Thymus (tissue), 11 donors: Measurements from ENCODE around the gene MYMK. TPM values are rescaled to one million over a fixed set of nuclear protein-coding genes. Genes with fewer than 3 reads are reported as not detected.

Experiments
- DNase-seq, 9 donors: peaks; one replicate each; pipeline ENCODE4 v3.0.0-alpha.2; 2013; ENCODE audit warnings: low spot score in 9 of 9, low read depth in 6 of 9, missing footprints in 1 of 9
- H3K27ac ChIP-seq, 2 donors: one replicate each; pipeline ENCODE4 v1.5.1; 2013; ENCODE audit warnings: control low read depth in 1 of 2, low read depth in 1 of 2, low read length in 1 of 2, mild to moderate bottlenecking in 1 of 2, moderate library complexity in 1 of 2
- H3K27me3 ChIP-seq, 2 donors: one replicate each; pipeline ENCODE4 v1.5.1; 2013; ENCODE audit warnings: low read length in 1 of 2; ENCODE audit not compliant: control insufficient read depth in 2 of 2, insufficient read depth in 1 of 2
- H3K36me3 ChIP-seq, 2 donors: one replicate each; pipeline ENCODE4 v1.5.1; 2013; ENCODE audit warnings: low read length in 1 of 2, mild to moderate bottlenecking in 1 of 2, moderate library complexity in 1 of 2; ENCODE audit not compliant: control insufficient read depth in 2 of 2, insufficient read depth in 2 of 2
- H3K4me1 ChIP-seq, 2 donors: one replicate each; pipeline ENCODE4 v1.5.1; 2013; ENCODE audit warnings: low read length in 2 of 2; ENCODE audit not compliant: control insufficient read depth in 2 of 2, insufficient read depth in 2 of 2
- H3K4me3 ChIP-seq, 2 donors: one replicate each; pipeline ENCODE4 v1.5.1; 2013; ENCODE audit warnings: low read length in 2 of 2, control low read depth in 1 of 2, mild to moderate bottlenecking in 1 of 2
- H3K9me3 ChIP-seq, 2 donors: one replicate each; pipeline ENCODE4 v1.5.1; 2013; ENCODE audit warnings: low read length in 1 of 2, mild to moderate bottlenecking in 1 of 2; ENCODE audit not compliant: control insufficient read depth in 2 of 2, insufficient read depth in 1 of 2
- WGBS: extraction: QIAGEN DNeasy Blood & Tissue Kit; methylation state at CpG from one replicate; pipeline ENCODE4 v1.1.7; 2013; 5-methylcytosine and 5-hydroxymethylcytosine counted together
- polyA plus RNA-seq: library from polyadenylated mRNA; stranded (reverse); fragments of 200-250 nt; gene quantifications from one replicate; pipeline ENCODE4 v1.2.3, GENCODE V29; 2013
- total RNA-seq: library from RNA; stranded (reverse); fragments of 120-200 nt; gene quantifications from one replicate; pipeline ENCODE4 v1.2.4, GENCODE V29; 2013
- donor health status: healthy.

Gene MYMK
- total and polyA plus RNA-seq, 2 donors = 0.39 to 0.47 TPM

DNA sequence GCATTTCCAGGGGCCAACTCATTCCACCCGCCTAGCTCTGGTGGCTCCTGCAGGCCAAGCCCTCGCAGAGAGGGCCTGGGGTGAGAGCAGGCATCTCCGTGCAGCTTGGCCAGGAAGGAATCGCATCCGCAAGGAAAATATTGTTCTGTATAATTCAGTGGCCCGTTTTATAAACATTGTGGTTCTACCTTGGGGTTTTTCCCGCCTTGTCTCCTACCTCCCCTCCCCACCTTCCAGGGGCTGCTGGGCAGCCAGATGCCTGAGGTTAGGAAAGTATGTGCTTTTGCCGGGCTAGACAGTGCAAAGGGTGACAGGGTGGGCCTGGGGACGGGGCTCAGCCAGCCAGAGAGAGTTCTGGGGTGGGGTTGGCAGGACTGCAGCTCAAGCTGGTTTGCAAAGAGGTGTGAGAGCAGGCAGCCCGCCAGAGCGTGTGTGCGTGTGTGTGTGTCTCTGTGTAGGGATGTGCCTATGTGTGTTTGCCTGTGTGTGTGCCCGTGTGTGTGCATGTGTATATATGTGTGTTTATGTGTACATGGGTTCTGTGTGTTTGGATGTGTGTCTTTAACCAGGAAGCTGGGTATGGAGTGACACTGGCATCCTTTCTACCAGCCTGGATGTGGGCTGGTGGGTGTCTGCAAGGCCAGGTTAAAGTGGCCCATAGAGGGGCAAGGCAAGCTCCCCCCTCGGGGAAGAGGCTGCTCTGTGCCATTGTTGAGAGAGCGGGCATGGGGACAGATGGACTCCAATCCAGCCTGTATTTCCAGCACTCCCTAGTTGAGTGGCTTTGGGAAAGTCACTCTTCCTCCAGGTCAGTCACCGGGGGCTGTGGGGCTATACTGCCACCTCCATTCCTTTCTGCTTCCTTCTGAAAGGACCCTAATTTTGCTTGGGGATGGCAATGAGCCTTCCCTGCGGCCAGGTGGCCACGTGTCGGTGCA, 35.2 kb downstream of the MYMK start:
- Histone ChIP-seq H3K9me3 (no peaks in the 10 kb centered on the region), H3K27me3 (peaks cover 0 to 5% of the 10 kb centered on the region in 2 donors), H3K4me1 (peaks cover 0 to 6% of the 10 kb centered on the region in 2 donors), H3K4me3 (no peak overlapping the region), H3K27ac (no peak overlapping the region), H3K36me3 (no peaks in the 10 kb centered on the region)
- WGBS = 94% methylated on average over 19 of the region's 19 CpGs
- no peak for DNase-seq

DNA sequence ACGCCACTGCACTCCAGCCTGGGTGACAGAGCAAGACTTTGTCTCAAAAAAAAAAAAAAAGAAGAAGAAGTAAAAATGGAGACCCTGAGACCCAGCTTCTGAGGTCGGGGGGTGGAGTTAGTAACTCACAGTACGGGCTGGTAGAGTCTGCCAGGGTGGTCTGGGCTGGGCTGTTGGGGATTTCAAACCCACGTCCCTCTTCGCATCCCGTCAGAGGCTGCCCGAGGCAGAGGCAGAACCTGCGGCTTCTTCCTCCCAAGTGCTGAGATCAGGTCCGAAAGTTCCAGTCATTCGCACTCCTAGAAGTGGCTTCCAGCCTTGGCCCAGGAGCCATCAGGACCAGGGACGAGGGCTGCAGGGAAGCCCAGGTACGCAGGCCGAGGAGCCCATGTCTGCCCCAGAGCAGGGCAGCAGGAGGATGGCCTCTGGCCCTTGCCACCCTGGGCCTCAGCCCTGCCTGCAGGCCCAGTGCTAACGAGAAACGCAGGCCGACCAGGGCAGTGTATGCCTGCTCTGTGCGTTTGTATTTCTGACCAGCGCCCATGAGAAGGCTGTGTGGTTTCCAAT, 36.0 kb downstream of the MYMK start:
- peaks cover 0 to 6% of the 10 kb centered on the region in 2 donors for H3K27me3 ChIP-seq
- 96% methylated on average over 18 of the region's 18 CpGs for WGBS
- DNase-seq = no peak
- no peak overlapping the region for H3K4me3 ChIP-seq
- H3K4me1 ChIP-seq = peaks cover 0 to 6% of the 10 kb centered on the region in 2 donors
- no peaks in the 10 kb centered on the region for H3K9me3 ChIP-seq
- no peaks in the 10 kb centered on the region for H3K36me3 ChIP-seq
- H3K27ac ChIP-seq = no peak overlapping the region

DNA sequence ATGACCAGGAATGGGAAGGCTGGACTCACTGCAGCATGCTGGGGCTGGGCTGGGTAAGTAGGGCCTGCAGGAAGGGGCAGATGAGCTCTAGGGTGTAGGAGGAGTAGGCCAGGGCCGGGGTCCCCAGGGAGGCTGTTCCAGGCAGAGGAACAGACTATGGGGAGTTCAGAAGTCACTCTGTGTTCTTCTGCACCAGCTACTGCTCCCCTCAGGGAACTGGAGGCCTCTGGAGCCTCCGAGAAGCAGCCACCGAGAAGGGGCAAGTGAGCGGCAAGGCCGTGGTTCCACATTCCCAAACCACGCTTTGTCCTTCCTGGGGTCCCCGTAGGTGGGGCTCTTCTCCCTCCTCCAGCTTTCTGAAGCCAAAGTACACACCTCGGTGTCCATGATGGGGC, 37.4 kb downstream of the MYMK start:
- no peak overlapping the region for H3K27ac ChIP-seq
- H3K27me3 ChIP-seq = peaks cover 0 to 10% of the 10 kb centered on the region in 2 donors
- peaks cover 0 to 4% of the 10 kb centered on the region in 2 donors for H3K4me1 ChIP-seq
- no peaks in the 10 kb centered on the region for H3K9me3 ChIP-seq
- DNase-seq = no peak
- H3K36me3 ChIP-seq = no peaks in the 10 kb centered on the region
- WGBS = 93% methylated on average over 8 of the region's 8 CpGs
- no peak overlapping the region for H3K4me3 ChIP-seq

DNA sequence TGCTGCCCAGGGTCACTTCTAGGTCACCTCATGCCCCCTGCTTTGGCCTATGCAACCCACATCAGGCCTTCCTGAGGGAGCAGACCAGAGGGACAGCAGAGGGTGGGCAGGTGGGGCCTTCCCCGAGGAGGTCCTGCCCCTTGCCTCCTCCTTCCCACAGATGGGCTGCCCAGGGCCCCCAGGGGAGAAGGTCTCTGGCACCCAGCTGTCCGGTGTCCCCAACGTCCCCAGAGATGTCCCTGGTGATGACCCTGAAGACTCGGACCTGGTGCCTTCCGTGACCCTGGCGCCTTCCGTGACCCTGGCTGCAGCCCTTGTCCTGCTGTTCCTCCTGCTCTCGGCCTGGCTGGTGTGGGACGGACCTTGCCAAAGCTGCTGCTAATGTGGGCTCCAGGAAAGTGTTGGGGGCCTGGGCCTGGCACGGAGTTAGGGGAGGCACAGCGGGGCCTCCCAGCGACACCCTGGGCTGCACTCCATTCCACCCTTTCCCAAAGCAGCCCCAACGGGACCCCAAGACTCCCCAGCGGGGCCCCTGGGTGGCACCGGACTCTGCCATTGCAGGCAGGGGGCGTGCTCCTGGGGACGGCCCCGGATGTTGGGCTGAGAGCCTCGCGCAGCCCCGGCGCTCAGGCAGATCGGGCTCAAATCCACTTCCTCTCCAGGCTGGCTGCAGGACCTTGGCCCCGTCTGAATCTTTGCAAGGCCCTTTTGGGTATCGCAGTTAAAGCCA, 39.1 kb downstream of the MYMK start:
- peak in 1 of 9 donors; percentile 14 for DNase-seq
- H3K4me3 ChIP-seq = no peak overlapping the region
- H3K4me1 ChIP-seq = peaks cover 0 to 4% of the 10 kb centered on the region in 2 donors
- peaks cover 0 to 11% of the 10 kb centered on the region in 2 donors for H3K27me3 ChIP-seq
- H3K9me3 ChIP-seq = no peaks in the 10 kb centered on the region
- WGBS = 58% methylated on average over 25 of the region's 25 CpGs
- no peaks in the 10 kb centered on the region for H3K36me3 ChIP-seq
- H3K27ac ChIP-seq = no peak overlapping the region

DNA sequence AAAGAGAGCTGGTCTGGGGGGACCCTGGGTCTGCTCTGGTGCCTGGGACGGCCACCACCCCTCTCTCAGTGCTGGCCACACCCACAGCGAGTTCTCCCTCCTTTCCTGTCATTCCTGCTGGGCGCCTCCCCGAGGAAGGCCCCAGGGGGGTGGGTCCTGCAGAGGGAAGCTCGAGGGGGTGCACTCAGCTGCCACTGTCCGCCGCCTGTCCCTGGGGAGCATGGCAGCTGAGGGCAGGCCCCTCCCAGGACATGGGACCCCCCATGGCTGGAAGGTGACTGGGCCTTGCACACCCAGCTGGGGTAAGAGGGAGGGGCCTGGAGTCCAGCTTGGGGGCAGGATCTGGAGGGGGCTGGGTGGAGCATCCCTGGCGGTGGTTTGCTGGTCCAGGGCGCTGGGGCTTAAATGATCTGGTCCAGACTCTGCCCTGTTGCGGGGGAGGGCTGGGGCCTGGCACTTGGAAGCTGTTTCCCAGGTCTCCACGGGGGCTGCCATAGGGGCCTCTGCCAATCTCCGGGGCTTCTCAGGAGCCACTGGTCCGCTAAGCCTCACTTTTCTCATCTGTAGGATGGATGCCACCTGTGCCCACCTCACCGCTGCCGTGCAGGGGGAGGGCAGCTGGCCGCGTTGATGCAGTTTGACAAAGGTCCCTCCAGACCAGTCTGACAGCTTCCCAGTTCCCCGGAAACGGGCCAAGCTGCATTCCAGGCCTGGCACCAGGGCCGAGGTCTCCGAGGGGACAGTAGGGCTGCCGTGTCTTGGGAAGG, 39.9 kb downstream of the MYMK start:
- H3K36me3 ChIP-seq = no peaks in the 10 kb centered on the region
- 88% methylated on average over 22 of the region's 22 CpGs for WGBS
- H3K27ac ChIP-seq = no peak overlapping the region
- peaks cover 3 to 12% of the 10 kb centered on the region in 2 donors for H3K27me3 ChIP-seq
- H3K4me1 ChIP-seq = peaks cover 2 to 7% of the 10 kb centered on the region in 2 donors
- no peak for DNase-seq
- H3K9me3 ChIP-seq = no peaks in the 10 kb centered on the region
- no peak overlapping the region for H3K4me3 ChIP-seq

DNA sequence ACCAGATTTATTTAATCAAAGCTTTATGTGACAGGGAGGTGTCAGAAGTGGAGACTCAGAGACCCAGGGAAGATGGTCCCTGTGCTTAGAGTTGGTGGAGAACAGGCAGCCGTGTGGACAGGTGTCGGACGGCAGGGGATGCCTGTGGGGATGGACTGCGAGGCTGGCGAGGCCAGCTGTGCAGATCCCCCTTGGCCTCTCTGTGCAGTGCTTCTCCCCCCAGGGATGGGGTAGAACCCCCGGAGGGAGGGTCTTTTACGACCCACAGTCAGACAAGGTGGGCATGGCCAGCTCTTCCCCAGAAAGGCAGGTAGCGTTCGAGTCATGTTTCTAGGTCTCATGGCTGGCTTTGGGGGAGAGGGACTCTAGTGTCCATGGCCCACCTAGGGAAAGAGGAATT, 41.1 kb downstream of the MYMK start:
- peaks cover 3 to 14% of the 10 kb centered on the region in 2 donors for H3K27me3 ChIP-seq
- WGBS = 93% methylated on average over 9 of the region's 9 CpGs
- DNase-seq = no peak

DNA sequence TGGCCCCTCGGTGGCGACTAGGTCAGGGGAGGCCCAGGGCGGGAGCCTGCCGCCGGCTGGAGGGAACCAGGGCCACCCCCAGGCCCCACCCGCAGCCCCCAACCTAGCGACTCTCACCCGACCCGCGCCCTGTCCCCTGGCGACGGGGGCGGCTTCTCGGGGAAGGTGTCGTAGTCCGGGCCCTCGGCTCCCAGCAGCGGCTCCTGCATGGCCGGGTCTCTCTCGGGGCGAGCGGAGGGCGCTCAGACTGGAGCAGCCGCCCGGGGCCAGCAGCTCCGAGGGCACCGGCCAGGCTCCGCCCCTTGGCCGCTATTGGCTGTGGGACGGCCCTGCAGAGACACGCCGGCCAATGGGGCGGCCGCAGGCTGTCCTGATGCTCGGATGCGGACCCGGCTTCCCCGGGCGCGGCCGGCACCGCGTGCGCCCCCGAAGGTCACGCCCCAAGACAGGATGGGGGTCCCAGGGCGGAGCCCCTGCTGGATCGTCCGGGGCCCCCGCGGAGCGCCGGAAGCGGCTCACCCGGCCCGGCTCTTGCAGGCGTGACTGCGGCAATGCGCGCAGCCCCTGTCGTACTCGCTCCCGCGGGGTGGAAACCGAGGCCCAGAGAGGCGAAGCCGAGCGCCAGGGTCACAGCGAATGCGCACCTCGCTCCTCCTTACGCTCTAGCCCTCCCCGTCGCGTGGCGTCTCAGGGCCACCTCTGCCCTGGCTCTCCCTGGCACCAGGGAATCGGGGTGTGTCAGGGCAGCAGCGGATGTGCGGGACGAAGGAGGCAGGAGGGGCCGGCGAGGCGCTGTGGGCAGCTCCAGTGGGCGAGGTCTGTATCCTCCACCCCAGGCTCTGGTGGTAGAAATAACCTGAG, 45.7 kb downstream of the MYMK start, which contains the start of gene SLC2A6:
SLC2A6 (minus strand) TSS at position 249 of the 861 bp plus-strand sequence; CDS start at position 209, 40 bp downstream.
- H3K9me3 ChIP-seq = peaks cover 0 to 3% of the 10 kb centered on the region in 2 donors
- peaks cover 3 to 10% of the 10 kb centered on the region in 2 donors for H3K27me3 ChIP-seq
- peak within 1 kb of the TSS; percentile 40 to 44 for H3K4me3 ChIP-seq
- DNase-seq = peak; percentile 55 to 91 (median 77)
- 1% methylated on average over 84 of the region's 84 CpGs for WGBS
- peaks cover 0 to 3% of the 10 kb centered on the region in 2 donors for H3K36me3 ChIP-seq
- peaks cover 7 to 32% of the 10 kb centered on the region in 2 donors for H3K4me1 ChIP-seq
- H3K27ac ChIP-seq = peak within 1 kb of the TSS in 1 of 2 donors; percentile 42

More for the DNA sequence above, 41.1 kb downstream of the MYMK start:
- H3K4me3 ChIP-seq = no peak overlapping the region
- no peaks in the 10 kb centered on the region for H3K9me3 ChIP-seq
- no peak overlapping the region for H3K27ac ChIP-seq
- H3K4me1 ChIP-seq = peaks cover 7 to 16% of the 10 kb centered on the region in 2 donors
- H3K36me3 ChIP-seq = no peaks in the 10 kb centered on the region
